Embryonic facial prominence (tissue), 1 donor: ENCODE results near the gene ACTL10.

Experiments used
- DNase-seq: peaks from one replicate; pipeline ENCODE4 v3.0.0-alpha.2; 2016; ENCODE audit errors: extremely low spot score

ACTL10 gene

GRCh38 chr20:33676652-33677645, 10.2 kb downstream of the ACTL10 start:
- no peak for DNase-seq

- no peak for DNase-seq
Measured at GRCh38 chr20:33677991-33678702, 11.4 kb downstream of the ACTL10 start.

GRCh38 chr20:33679758-33680485, 13.2 kb downstream of the ACTL10 start:
- no peak for DNase-seq

GRCh38 chr20:33680686-33681085, 13.9 kb downstream of the ACTL10 start:
- no peak for DNase-seq

- no peak for DNase-seq
Measured at GRCh38 chr20:33681288-33681687, 14.5 kb downstream of the ACTL10 start.

GRCh38 chr20:33681728-33682353, 15.1 kb downstream of the ACTL10 start:
- no peak for DNase-seq

- no peak for DNase-seq
Measured at GRCh38 chr20:33684533-33685327, 18.0 kb downstream of the ACTL10 start.

GRCh38 chr20:33685328-33686099, 18.8 kb downstream of the ACTL10 start:
- DNase-seq = no peak

- DNase-seq = peak; percentile 81
Measured at GRCh38 chr20:33686100-33686983, 19.6 kb downstream of the ACTL10 start, which contains the start of gene E2F1. TSS of gene E2F1 (minus strand) at chr20:33686385. CDS start at chr20:33686264, 121 bp downstream.

- DNase-seq = no peak
Measured at GRCh38 chr20:33686984-33687366, 20.2 kb downstream of the ACTL10 start.

- no peak for DNase-seq
Measured at GRCh38 chr20:33687370-33687915, 20.7 kb downstream of the ACTL10 start.

- DNase-seq = no peak
Measured at GRCh38 chr20:33687993-33688937, 21.5 kb downstream of the ACTL10 start.

- no peak for DNase-seq
Measured at GRCh38 chr20:33688938-33689424, 22.2 kb downstream of the ACTL10 start.

- no peak for DNase-seq
Measured at GRCh38 chr20:33689493-33689892, 22.8 kb downstream of the ACTL10 start.

GRCh38 chr20:33689973-33690372, 23.2 kb downstream of the ACTL10 start:
- DNase-seq = no peak

- DNase-seq = no peak
Measured at GRCh38 chr20:33693289-33693688, 26.5 kb downstream of the ACTL10 start.
